GM20000 (cell line): ENCODE data around the gene SCO2.
"Not testable (repeated sequence)": the region's sequence is repeated elsewhere in the genome, so short reads cannot be mapped to it uniquely, and the experiment has no call there.

Source experiments
- DNase-seq: peaks from one replicate; pipeline ENCODE4 v3.0.0; 2012; ENCODE audit warnings: low spot score
- TF ChIP-seq, protein P1 (sequence below): IDR thresholded peaks from 2 replicates; pipeline ENCODE4 v1.5.1; 2012; ENCODE audit warnings: mild to moderate bottlenecking, control low read depth; ENCODE audit errors: extremely low read depth, missing control alignments

The SCO2 gene

DNA sequence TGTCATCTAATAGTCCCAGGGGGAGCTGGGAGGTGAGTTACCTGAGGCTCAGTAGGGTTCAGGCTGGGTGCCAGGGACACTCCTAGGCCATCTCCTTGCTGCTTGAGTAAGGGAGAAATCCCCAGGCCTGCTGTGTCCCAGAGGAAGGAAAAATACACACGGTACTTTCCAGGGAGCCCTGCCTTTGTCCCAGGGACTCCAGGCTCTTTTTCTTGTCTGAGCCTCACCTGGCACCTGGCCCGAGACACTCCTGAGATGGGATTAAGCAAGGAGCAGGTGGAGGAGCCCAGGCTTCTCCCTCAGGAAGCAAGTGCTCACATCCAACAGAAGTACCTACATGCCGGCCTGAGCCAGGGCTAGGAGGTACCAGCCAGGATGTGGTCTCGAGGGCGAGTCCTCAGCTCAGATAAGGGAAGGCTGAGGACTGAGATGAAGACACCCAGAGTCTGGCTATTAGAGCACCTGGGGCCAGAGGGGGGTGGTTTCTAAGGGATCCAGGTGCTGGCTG lies 19.4 kb upstream of the SCO2 start:
- TF ChIP-seq, protein P1, sequence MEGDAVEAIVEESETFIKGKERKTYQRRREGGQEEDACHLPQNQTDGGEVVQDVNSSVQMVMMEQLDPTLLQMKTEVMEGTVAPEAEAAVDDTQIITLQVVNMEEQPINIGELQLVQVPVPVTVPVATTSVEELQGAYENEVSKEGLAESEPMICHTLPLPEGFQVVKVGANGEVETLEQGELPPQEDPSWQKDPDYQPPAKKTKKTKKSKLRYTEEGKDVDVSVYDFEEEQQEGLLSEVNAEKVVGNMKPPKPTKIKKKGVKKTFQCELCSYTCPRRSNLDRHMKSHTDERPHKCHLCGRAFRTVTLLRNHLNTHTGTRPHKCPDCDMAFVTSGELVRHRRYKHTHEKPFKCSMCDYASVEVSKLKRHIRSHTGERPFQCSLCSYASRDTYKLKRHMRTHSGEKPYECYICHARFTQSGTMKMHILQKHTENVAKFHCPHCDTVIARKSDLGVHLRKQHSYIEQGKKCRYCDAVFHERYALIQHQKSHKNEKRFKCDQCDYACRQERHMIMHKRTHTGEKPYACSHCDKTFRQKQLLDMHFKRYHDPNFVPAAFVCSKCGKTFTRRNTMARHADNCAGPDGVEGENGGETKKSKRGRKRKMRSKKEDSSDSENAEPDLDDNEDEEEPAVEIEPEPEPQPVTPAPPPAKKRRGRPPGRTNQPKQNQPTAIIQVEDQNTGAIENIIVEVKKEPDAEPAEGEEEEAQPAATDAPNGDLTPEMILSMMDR: no peak
- DNase-seq: peak; percentile 54

DNA sequence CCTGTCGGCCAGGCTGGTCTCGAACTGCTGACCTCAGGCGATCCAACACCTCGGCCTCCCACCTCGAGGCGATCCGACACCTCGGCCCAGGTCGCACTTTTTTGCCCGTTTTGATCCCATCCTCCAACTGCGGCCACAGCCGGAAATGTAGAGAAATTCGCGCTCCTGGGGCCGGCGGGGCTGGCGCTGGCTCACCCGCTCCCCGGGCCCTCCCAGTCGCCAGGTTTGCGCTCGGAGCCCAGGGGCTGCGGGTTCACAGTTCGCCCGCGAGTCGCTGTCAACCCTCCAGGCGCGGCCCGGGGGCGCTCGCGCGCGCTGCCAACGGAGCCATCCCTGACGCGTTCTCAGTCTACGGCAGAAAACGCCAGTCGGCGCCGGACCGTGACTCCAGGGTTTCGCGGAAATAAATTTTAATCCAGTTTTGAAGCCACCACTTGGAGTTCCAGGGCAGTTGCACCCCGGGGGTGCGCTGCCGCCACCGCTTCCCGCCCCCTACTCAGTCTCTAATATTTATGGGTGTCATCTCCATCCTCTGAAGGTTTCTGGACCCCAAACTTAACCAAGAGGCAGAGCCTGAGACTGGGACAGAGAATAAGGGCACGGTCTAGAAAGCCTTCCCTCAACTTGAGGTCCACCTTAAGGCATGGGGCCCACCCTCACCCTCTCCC lies 18.8 kb upstream of the SCO2 start:
- DNase-seq: peak; percentile 88
- TF ChIP-seq, protein P1: peak; percentile 74

DNA sequence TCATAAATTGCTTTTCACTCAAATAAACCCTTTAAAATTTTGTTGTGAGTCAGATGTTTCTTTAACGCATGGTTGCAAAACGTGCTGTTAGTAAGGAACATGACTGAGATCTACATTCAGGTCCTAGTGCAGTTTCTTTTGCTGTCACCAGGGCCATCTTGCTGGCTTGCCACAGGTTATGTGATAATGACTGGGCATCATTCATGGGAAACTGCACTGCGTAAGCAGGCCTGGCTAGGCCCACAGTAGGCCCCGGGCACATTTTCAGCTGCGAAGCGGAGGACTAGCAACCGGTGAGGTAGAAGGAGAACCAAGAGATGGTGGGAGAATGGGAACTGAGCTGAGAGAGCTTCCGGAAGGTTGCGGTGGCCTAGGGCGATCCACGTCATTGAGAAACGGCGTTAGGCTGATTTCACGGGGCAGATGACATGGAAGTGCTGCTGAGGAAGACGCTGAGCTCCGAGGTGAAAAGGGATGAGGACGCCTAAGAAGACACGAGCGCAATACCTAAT lies 17.1 kb upstream of the SCO2 start:
- peak; percentile 80 for DNase-seq

DNA sequence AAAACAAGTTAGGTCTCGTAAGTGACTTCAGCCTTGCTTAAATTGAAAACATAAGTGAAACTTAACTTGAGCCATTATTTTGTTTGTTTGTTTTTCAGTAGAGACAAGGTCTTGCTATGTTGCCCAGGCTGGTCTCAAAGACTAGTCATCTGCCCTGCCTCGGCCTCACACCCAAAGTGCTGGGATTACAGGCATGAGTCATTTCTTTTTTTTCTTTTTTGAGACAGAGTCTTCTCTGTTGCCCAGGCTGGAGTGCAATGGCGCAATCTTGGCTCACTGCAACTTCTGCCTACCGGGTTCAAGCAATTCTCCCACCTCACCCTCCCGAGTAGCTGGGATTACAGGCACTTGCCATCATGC lies 16.2 kb upstream of the SCO2 start:
- not testable (repeated sequence) for DNase-seq

More for the DNA sequence above, 17.1 kb upstream of the SCO2 start:
- TF ChIP-seq, protein P1: no peak

DNA sequence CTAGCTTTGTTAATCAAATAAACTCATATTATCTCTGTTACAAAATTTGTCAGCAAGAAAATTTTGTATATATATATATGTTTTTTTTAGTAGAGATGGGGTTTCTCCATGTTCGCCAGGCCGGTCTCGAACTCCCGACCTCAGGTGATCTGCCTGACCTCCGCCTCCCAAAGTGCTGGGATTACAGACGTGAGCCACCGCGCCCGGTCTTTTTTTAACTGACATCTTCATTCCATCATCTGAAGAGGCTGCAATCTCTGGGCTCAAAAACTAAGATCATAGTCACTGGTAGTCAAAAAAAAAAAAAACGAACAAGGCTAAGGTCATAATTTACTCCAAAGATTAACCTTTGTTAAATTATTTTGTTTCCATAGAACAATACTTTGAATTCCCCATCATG lies 15.0 kb upstream of the SCO2 start:
- DNase-seq: no peak
- TF ChIP-seq, protein P1: no peak

DNA sequence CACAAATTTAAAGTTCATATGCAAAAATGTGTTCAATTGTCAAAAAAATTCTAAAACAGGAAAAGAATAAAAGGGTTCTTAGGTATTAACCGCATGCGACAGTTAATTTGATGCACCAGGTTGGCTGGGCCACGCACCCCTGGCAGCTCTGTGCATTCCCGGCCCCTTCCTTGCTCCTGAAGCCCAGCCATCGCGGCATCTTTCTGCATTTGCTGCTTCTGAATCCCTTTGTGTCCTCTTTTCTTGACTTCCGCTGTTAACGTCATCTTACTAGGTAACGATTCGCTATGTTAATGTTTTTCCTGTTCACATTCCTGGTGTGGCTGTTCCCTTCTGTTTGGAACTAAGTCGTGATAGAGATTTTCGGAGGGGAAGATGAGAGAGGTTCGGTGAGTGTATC lies 12.4 kb upstream of the SCO2 start:
- TF ChIP-seq, protein P1: no peak
- DNase-seq: no peak

DNA sequence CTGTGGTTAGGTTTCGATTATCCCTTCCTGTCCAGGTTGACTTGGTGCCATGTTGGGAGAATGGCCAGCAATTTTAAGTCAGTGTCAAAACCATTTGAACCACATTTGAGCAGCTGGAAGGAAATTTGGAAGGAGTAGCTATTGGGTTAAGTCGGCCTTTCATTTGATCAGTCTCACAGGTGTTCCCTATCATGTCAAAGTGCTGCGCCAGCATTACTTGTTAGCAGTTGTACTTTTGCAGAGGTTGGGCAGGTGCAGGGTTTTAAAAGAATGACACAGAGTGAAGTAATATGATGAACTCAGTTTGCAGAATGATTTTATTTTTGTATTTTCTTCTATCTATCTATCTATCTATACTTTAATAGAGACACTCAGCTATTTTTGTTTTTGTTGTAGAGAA lies 10.8 kb upstream of the SCO2 start:
- TF ChIP-seq, protein P1: no peak
- DNase-seq: no peak

DNA sequence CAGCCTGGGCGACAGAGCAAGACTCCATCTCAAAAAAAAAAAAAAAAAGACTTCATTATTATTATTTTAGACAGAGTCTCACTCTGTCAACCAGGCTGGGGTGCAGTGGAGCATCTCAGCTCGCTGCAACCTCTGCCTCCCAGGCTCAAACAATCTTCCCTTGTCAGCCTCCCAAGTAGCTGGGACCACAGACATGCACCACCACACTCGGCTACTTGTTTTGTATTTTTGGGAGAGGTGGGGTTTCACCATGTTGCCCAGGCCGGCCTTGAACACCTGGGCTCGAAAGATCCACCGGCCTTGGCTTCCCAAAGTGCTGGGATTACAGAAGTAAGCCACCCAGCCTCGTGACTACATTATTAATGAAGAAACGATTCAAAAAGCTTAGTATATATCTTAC lies 9.7 kb upstream of the SCO2 start:
- TF ChIP-seq, protein P1: no peak
- no peak for DNase-seq

DNA sequence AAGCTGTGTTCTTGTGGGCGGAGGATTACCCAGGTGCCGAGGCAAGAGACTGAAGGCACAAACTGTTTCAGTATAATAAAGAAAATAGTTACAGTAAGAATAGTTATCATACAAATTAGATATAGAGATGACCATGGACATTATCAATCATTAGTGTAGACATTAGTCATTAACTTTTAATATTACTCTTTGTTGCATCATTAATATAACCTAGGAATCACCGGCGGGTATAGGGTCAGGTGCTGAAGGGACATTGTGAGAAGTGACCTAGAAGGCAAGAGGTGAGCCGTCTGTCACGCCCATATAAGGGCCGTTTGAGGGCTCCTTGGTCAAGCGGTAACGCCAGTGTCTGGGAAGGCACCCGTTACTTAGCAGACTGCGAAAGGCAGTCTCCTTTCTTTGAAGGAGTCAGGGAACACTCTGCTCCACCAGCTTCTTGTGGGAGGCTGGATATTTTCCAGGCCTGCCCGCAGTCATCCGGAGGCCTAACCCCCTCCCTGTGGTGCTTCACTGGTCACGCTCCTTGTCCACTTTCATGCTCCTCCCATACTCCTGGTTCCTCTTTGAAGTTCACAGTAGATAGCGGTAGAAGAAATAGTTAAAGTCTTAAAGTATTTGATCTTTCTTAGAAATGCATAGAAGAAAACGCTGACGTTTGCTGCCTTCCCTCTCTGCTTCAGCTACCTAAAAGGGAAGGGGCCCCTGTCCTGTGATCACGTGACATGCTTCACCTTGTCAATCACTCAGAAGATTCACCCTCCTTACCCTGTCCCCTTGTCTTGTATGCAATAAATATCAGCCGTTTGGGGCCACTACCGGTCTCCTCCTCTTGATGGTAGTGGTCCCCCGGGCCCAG lies 8.7 kb upstream of the SCO2 start:
- not testable (repeated sequence) for DNase-seq
